Lower leg skin (tissue), 3 donors: ENCODE data around the gene PCYT2.

Experiments used
- CTCF ChIP-seq, 3 donors: fragments of 450-650 bp; IDR thresholded peaks; one replicate each; pipeline ENCODE4 v1.5.1; 2016; ENCODE audit warnings: antibody characterized with exemption in 3 of 3, mild to moderate bottlenecking in 3 of 3, moderate library complexity in 2 of 3
- POLR2A ChIP-seq, 2 donors: fragments of 450-650 bp; IDR thresholded peaks; one replicate each; pipeline ENCODE4 v1.6.1; 2016 to 2017; ENCODE audit warnings: antibody characterized with exemption in 2 of 2, mild to moderate bottlenecking in 1 of 2, moderate library complexity in 1 of 2

DNA sequence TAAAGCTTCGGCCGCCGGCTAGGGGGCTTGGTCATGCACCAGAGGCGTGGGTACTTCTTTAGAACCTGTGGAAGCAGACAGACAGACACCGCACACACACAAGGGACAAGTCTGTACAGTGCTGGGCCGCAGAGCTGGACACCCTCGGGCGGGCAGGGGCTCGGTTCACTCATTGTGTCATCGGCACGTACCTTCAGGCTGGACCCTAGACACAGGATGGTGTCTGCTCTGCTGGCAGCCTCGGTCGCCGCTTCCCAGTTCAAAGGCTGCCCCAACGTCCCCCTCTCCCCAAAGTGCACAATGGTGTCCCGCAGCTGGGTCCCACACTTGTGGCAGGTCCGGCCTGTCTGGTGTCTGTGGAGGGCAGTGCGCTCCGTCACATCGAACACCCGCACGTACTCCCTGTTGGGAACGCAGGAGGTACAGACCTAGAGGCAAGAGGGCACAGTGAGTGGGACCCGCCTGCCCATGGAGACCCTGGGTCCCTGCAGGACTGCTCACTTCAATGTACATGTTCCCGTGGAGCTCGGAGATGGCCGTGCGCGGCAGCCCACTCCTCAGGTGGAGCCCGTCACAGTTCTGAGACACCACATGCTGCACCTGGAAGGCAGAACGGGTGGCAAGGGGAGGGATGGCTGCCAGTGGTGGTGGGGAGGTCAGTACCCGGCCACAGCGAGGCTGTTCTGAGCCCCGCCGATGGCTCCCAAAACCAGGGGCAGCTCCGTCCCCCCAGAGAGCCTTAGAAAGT is 3.1 kb upstream of the PCYT2 start:
- no peak for TF ChIP-seq POLR2A (IDR thresholded peaks at IDR 0.05)
- no peak for TF ChIP-seq CTCF (IDR thresholded peaks at IDR 0.05)
